ENCODE data around the gene TENM4. TPM values are rescaled to one million over a fixed set of nuclear protein-coding genes. Genes with fewer than 3 reads are reported as not detected.

TENM4 gene
- total and polyA plus RNA-seq, 2 of the 8 experiments (the other 6 are each of a cell fraction or from before 2014, with no cell fraction given), result 3.5 to 7.2 TPM

DNA sequence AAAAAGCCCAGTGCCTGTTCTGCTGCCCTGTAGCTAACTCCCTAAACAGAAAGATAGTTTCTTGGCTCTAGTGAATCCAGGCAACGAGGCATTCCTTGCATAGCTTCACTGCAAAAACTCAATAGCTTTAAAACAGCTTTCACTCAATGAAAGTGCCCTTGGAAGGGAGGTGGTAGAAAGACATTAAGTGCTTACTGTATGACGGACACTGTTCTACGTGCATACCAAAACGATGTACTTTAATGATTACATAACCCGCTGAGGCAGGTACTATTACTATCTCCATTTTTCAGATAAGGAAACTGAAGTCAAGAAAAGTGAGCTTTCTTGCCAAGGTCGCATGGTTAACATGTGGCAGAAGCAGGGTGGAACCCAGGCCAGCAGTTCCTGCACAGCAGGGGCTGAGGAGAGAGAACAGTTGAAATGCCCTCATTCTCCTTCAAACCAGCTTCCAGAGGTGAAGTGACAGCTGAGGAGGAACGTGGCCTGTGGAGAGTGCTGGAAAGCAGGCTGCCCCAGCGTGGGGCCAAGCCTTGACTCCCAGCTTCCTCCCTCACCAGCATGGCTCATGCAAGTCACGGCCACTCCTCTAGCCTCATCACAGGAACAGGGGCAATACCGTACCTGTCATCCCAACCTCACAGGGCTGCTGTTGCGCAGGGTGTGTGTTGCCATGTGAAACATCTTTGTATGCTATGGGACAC lies 638.6 kb downstream of the TENM4 start:
- Histone ChIP-seq H3K36me3 (ENCODE audit: control insufficient read depth in 2 of 4, insufficient read depth in 4 of 4, low read length in 3 of 4) (no peaks in the 10 kb centered on the region), H4K91ac (replicated peaks; ENCODE audit: insufficient read length, low read length) (no peak overlapping the region), H3K27me3 (replicated peaks in 1 of 4; ENCODE audit: control insufficient read depth in 3 of 4, extremely low read depth in 1 of 4, insufficient read depth in 3 of 4, low read length in 3 of 4) (no peaks in the 10 kb centered on the region), H3K23me2 (ENCODE audit: low read depth, low read length) (no peaks in the 10 kb centered on the region), H2AFZ (ENCODE audit: low read length) (no peak overlapping the region), H2BK20ac (ENCODE audit: low read length) (no peak overlapping the region), H3K79me1 (ENCODE audit: low read depth, low read length) (no peaks in the 10 kb centered on the region), H3K56ac (replicated peaks; ENCODE audit: insufficient read length, low read depth, low read length) (no peak overlapping the region), H2BK15ac (ENCODE audit: low read length) (0 out of 2 replicates have a peak overlapping the region, but pooled peaks have one; percentile 25), H3K27ac (ENCODE audit: low read depth, low read length) (no peak overlapping the region), H4K5ac (ENCODE audit: insufficient read length, low read depth, low read length) (no peak overlapping the region), H3K4ac (replicated peaks; ENCODE audit: insufficient read length, low read depth, low read length) (no peak overlapping the region), H4K20me1 (replicated peaks in 1 of 2; ENCODE audit: control insufficient read depth in 1 of 2, insufficient read depth in 2 of 2, low read length in 2 of 2) (no peaks in the 10 kb centered on the region), H4K8ac (ENCODE audit: extremely low read depth, insufficient read depth, low read length) (no peak overlapping the region), H2BK120ac (replicated peaks; ENCODE audit: low read depth, low read length) (no peak overlapping the region), H3K14ac (ENCODE audit: insufficient read length) (no peak overlapping the region), H2BK5ac (ENCODE audit: low read depth, low read length) (no peak overlapping the region; the same call in 1 of the 2 replicates), H3K4me3 (ENCODE audit: extremely low read depth in 1 of 4, insufficient read depth in 2 of 4, low read depth in 3 of 4, low read length in 4 of 4) (no peak overlapping the region), H3K18ac (ENCODE audit: extremely low read depth, low read length) (peak overlapping the region; percentile 48), H2BK12ac (ENCODE audit: low read depth, low read length) (peak overlapping the region; percentile 29; the same call in 1 of the 2 replicates), H3K9me3 (ENCODE audit: insufficient read depth in 2 of 2, low read depth in 1 of 2, low read length in 1 of 2) (no peaks in the 10 kb centered on the region), H3K4me2 (ENCODE audit: insufficient read depth in 1 of 2, low read depth in 2 of 2, low read length in 2 of 2) (no peak overlapping the region), H3K79me2 (ENCODE audit: control insufficient read depth in 1 of 2, insufficient read depth in 2 of 2, low read length in 2 of 2) (no peaks in the 10 kb centered on the region), H2AK5ac (ENCODE audit: low read depth, low read length) (no peak overlapping the region; the same call in 1 of the 2 replicates), H3K23ac (ENCODE audit: insufficient read length) (no peak overlapping the region), H3K9ac (replicated peaks in 1 of 4; ENCODE audit: extremely low read depth in 1 of 4, low read depth in 3 of 4, low read length in 3 of 4) (no peak overlapping the region), H3K4me1 (replicated peaks in 1 of 4; ENCODE audit: control insufficient read depth in 3 of 4, insufficient read depth in 4 of 4, low read length in 3 of 4) (peaks cover 0 to 17% (median 10%) of the 10 kb centered on the region in 4 experiments; a peak in 5 of 7 replicates)
- TF ChIP-seq EGR1 (IDR thresholded peaks at IDR 0.05; ENCODE audit: borderline replicate concordance, low read depth, low read length), result no peak
- TF ChIP-seq TEAD4 (IDR thresholded peaks at IDR 0.05; ENCODE audit: low read depth, low read length), result peak; percentile 64
- TF ChIP-seq, protein P1, sequence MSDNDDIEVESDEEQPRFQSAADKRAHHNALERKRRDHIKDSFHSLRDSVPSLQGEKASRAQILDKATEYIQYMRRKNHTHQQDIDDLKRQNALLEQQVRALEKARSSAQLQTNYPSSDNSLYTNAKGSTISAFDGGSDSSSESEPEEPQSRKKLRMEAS (IDR thresholded peaks at IDR 0.05), result peak; percentile 20; the same call in 1 of the 2 replicates
- DNase-seq (ENCODE audit: low read depth in 1 of 2, low spot score in 2 of 2) (no peak), FAIRE-seq (peak; percentile 48)
- 69% methylated on average over 11 of the region's 11 CpGs; no CpG with 5 or more reads in 1 of the 2 experiments for WGBS, 2 experiments (ENCODE audit: extremely low coverage in 1 of 2, insufficient coverage in 1 of 2, insufficient read length in 1 of 2, insufficient replicate concordance in 2 of 2, low coverage in 1 of 2, low lambda C conversion rate in 2 of 2, missing lambda C conversion rate in 1 of 2)
- ChIA-PET POLR2A (ENCODE audit: partially characterized antibody) (interaction anchor here (0.6 to 2.1 kb wide), 4 partner anchors 9 to 252 kb away, joined by 3 to 5 read pairs (median 4); no protein-coding TSS in a partner anchor), CTCF (ENCODE audit: partially characterized antibody) (interaction anchor here (0.6 to 10.3 kb wide), 18 partner anchors 8 to 298 kb away, joined by 3 to 187 read pairs (median 4); no protein-coding TSS in a partner anchor)
